ENCODE results near the gene C19orf38.

DNA sequence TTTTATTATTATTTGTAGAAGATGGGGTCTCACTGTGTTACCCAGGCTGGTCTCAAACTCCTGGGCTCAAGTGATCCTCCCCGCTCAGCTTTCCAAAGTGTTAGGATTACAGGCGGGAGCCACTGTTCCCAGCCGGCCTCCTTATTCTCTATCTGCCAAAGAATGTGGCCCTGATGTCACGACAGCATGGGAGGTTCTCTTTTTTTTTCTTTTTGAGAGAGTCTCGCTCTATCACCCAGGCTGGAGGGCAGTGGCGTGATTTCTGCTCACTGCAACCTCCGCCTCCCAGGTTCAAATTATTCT lies 46.6 kb downstream of the C19orf38 start:
- TF ChIP-seq, protein P1, sequence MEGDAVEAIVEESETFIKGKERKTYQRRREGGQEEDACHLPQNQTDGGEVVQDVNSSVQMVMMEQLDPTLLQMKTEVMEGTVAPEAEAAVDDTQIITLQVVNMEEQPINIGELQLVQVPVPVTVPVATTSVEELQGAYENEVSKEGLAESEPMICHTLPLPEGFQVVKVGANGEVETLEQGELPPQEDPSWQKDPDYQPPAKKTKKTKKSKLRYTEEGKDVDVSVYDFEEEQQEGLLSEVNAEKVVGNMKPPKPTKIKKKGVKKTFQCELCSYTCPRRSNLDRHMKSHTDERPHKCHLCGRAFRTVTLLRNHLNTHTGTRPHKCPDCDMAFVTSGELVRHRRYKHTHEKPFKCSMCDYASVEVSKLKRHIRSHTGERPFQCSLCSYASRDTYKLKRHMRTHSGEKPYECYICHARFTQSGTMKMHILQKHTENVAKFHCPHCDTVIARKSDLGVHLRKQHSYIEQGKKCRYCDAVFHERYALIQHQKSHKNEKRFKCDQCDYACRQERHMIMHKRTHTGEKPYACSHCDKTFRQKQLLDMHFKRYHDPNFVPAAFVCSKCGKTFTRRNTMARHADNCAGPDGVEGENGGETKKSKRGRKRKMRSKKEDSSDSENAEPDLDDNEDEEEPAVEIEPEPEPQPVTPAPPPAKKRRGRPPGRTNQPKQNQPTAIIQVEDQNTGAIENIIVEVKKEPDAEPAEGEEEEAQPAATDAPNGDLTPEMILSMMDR (conservative IDR thresholded peaks at IDR 0.05 in 1 of 2, IDR thresholded peaks at IDR 0.05 in 1 of 2; ENCODE audit: extremely low read depth in 1 of 2, insufficient read depth in 1 of 2, low read depth in 1 of 2, low read length in 2 of 2) = no peak
- no peak for TF ChIP-seq EZH2 (IDR thresholded peaks at IDR 0.05; ENCODE audit: borderline replicate concordance, low read length)

All from mammary epithelial cell (primary cell).